Measurements from ENCODE around the gene SLC8A1. TPM values are rescaled to one million over a fixed set of nuclear protein-coding genes. Genes with fewer than 3 reads are reported as not detected.

SLC8A1 gene
- total and polyA plus RNA-seq, 2 experiments from 2014 or later = 103 to 682 TPM

DNA sequence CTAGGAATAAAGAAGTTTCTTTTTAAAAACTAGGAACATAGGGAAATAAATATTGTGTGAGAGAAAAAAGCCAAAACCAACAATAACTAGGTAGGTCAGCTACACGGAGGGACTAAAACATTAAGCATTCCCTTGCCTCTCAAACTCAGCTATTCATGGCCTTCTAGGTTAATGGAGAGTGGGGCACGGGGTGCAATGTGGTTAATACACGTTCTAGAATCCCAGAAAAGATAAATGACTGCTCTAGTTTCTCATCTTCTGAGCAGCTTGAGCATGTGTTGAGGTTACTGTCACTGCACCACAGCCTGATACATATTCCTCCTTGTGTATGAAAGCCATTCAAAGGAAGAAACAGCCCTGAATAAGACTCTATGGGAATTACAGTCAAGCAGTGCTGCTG is 31.4 kb downstream of the SLC8A1 start:
- H3K4me1 ChIP-seq (ENCODE audit: low read depth) = peaks cover 68% of the 10 kb centered on the region
- H3K27ac ChIP-seq = peak overlapping the region; percentile 75
- peaks cover under 1% of the 10 kb centered on the region for H3K36me3 ChIP-seq
- DNase-seq (ENCODE audit: low read depth in 1 of 2, low spot score in 1 of 2) = no peak
- H3K9me3 ChIP-seq (ENCODE audit: low read depth) = no peaks in the 10 kb centered on the region
- no peak overlapping the region for H3K4me3 ChIP-seq
- TF ChIP-seq, protein P1, sequence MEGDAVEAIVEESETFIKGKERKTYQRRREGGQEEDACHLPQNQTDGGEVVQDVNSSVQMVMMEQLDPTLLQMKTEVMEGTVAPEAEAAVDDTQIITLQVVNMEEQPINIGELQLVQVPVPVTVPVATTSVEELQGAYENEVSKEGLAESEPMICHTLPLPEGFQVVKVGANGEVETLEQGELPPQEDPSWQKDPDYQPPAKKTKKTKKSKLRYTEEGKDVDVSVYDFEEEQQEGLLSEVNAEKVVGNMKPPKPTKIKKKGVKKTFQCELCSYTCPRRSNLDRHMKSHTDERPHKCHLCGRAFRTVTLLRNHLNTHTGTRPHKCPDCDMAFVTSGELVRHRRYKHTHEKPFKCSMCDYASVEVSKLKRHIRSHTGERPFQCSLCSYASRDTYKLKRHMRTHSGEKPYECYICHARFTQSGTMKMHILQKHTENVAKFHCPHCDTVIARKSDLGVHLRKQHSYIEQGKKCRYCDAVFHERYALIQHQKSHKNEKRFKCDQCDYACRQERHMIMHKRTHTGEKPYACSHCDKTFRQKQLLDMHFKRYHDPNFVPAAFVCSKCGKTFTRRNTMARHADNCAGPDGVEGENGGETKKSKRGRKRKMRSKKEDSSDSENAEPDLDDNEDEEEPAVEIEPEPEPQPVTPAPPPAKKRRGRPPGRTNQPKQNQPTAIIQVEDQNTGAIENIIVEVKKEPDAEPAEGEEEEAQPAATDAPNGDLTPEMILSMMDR (IDR thresholded peaks at IDR 0.05; ENCODE audit: low read depth, low read length) = no peak
- H3K27me3 ChIP-seq = no peaks in the 10 kb centered on the region

GRCh38 chr2:40419364-40419762 is 32.5 kb downstream of the SLC8A1 start:
- TF ChIP-seq, protein P1 (IDR thresholded peaks at IDR 0.05; ENCODE audit: low read depth, low read length) = no peak
- Histone ChIP-seq H3K27me3 (no peaks in the 10 kb centered on the region), H3K4me1 (ENCODE audit: low read depth) (peaks cover 69% of the 10 kb centered on the region), H3K27ac (peak overlapping the region; percentile 75), H3K36me3 (no peaks in the 10 kb centered on the region), H3K9me3 (ENCODE audit: low read depth) (no peaks in the 10 kb centered on the region), H3K4me3 (no peak overlapping the region)
- no peak for DNase-seq (ENCODE audit: low read depth in 1 of 2, low spot score in 1 of 2)

GRCh38 chr2:40418614-40419363 is 33.1 kb downstream of the SLC8A1 start:
- DNase-seq (ENCODE audit: low read depth in 1 of 2, low spot score in 1 of 2) = no peak
- TF ChIP-seq, protein P1 (IDR thresholded peaks at IDR 0.05; ENCODE audit: low read depth, low read length) = no peak
- H3K4me1 ChIP-seq (ENCODE audit: low read depth) = peaks cover 65% of the 10 kb centered on the region
- no peaks in the 10 kb centered on the region for H3K36me3 ChIP-seq
- no peaks in the 10 kb centered on the region for H3K9me3 ChIP-seq (ENCODE audit: low read depth)
- H3K27ac ChIP-seq = peak overlapping the region; percentile 75
- H3K27me3 ChIP-seq = no peaks in the 10 kb centered on the region
- no peak overlapping the region for H3K4me3 ChIP-seq

DNA sequence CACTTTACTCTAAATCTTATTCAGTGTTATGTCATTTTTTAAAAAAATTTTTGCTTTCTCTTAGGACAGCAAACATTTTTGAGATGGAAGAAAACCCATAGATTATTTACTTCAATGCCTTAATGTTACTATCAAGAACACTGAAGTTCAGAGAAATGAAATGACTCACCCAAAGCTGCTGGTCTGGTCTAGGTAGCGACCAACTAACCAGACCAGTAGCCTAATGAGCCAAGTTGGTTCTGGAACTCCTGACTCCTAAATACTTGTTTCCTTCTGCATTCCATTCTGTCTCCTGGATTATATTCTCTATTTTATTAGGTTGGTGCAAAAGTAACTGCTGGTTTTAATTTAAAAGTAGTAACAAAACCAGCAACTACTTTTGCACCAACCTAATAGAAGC is 35.4 kb downstream of the SLC8A1 start:
- Histone ChIP-seq H3K27me3 (no peaks in the 10 kb centered on the region), H3K4me3 (no peak overlapping the region)
- DNase-seq (ENCODE audit: low read depth in 1 of 2, low spot score in 1 of 2) = no peak

DNA sequence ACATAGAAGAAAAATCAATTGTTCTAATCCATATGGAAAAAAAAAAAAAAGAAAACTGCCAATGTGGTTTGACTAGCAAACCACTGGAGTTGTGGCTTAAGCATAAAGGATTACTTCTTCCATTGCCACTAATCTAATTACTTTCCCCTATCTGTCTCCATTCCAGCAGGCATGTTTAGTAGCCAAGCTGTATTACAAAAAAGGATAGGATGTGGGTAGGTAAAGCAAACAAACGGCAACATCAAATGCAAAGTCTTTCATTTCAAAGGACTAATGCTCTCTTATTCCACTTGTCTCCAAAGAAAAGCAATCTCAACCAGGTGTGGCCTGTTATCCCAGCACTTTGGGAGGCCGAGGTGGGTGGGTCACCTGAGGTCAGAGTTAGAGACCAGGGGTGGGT is 36.5 kb downstream of the SLC8A1 start:
- H3K4me1 ChIP-seq (ENCODE audit: low read depth) = peaks cover 50% of the 10 kb centered on the region
- H3K27me3 ChIP-seq = no peaks in the 10 kb centered on the region
- H3K9me3 ChIP-seq (ENCODE audit: low read depth) = no peaks in the 10 kb centered on the region
- TF ChIP-seq, protein P1 (IDR thresholded peaks at IDR 0.05; ENCODE audit: low read depth, low read length) = no peak
- DNase-seq (ENCODE audit: low read depth in 1 of 2, low spot score in 1 of 2) = no peak
- H3K36me3 ChIP-seq = no peaks in the 10 kb centered on the region
- peak overlapping the region; percentile 59 for H3K27ac ChIP-seq
- no peak overlapping the region for H3K4me3 ChIP-seq

More for the DNA sequence above, 35.4 kb downstream of the SLC8A1 start:
- no peaks in the 10 kb centered on the region for H3K9me3 ChIP-seq (ENCODE audit: low read depth)
- peak overlapping the region; percentile 40 for H3K27ac ChIP-seq
- H3K4me1 ChIP-seq (ENCODE audit: low read depth) = peaks cover 51% of the 10 kb centered on the region
- H3K36me3 ChIP-seq = no peaks in the 10 kb centered on the region
- TF ChIP-seq, protein P1 (IDR thresholded peaks at IDR 0.05; ENCODE audit: low read depth, low read length) = no peak
